ENCODE measurements around the gene SCTR. TPM values are rescaled to one million over a fixed set of nuclear protein-coding genes. Genes with fewer than 3 reads are reported as not detected.

Gene SCTR
- total RNA-seq, 1 experiment from 2014 or later: not detected

GRCh38 chr2:119483896-119484718 lies 40.2 kb downstream of the SCTR start:
- ChIA-PET POLR2A (ENCODE audit: unreplicated experiment) (no interaction called here), CTCF (no interaction called here)
- no peaks in the 10 kb centered on the region for H3K27me3 ChIP-seq (ENCODE audit: low read length)

GRCh38 chr2:119483395-119483753 lies 40.9 kb downstream of the SCTR start:
- ChIA-PET CTCF (no interaction called here), POLR2A (ENCODE audit: unreplicated experiment) (no interaction called here)
- H3K4me1 ChIP-seq (ENCODE audit: insufficient read depth, low read length): peaks cover 7% of the 10 kb centered on the region; the same call in 1 of the 2 replicates
- H3K27me3 ChIP-seq (ENCODE audit: low read length): no peaks in the 10 kb centered on the region
- no TSS peak for BruUV-seq (replicated peaks)
- TF ChIP-seq EZH2 (IDR thresholded peaks at IDR 0.05; ENCODE audit: low read length, unreplicated experiment) (no peak), CTCF (conservative IDR thresholded peaks at IDR 0.05; ENCODE audit: low read depth, low read length) (no peak), EZH2phosphoT487 (IDR thresholded peaks at IDR 0.05; ENCODE audit: borderline replicate concordance, low read length) (no peak)
- H3K9ac ChIP-seq (ENCODE audit: low read length): no peak overlapping the region
- DNase-seq (no peak), ATAC-seq (no peak)
- no peak overlapping the region for H3K27ac ChIP-seq (ENCODE audit: low read length)
- no peaks in the 10 kb centered on the region for H4K20me1 ChIP-seq (ENCODE audit: low read length)
- H3K4me3 ChIP-seq (ENCODE audit: low read length): no peak overlapping the region
- H3F3A ChIP-seq (ENCODE audit: low read length, unreplicated experiment): no peaks in the 10 kb centered on the region
- H3K4me2 ChIP-seq (ENCODE audit: low read length): no peak overlapping the region
- H3K9me2 ChIP-seq (replicated peaks; ENCODE audit: low read length): no peaks in the 10 kb centered on the region
- H3K79me2 ChIP-seq (ENCODE audit: low read length): no peaks in the 10 kb centered on the region
- H3K36me3 ChIP-seq (ENCODE audit: low read depth, low read length): no peaks in the 10 kb centered on the region
- no peaks in the 10 kb centered on the region for H3K9me3 ChIP-seq (ENCODE audit: low read length)
- intact Hi-C loops (cut with micrococcal nuclease): no loop called here
- no peak overlapping the region for H2AFZ ChIP-seq (ENCODE audit: low read length)

More at GRCh38 chr2:119483896-119484718, 40.2 kb downstream of the SCTR start:
- H3K36me3 ChIP-seq (ENCODE audit: low read depth, low read length): no peaks in the 10 kb centered on the region
- DNase-seq: no peak
- intact Hi-C loops (cut with micrococcal nuclease): no loop called here
- no peaks in the 10 kb centered on the region for H3K9me2 ChIP-seq (replicated peaks; ENCODE audit: low read length)
- ATAC-seq: no peak
- H4K20me1 ChIP-seq (ENCODE audit: low read length): no peaks in the 10 kb centered on the region
- no peak overlapping the region for H2AFZ ChIP-seq (ENCODE audit: low read length)
- no peak overlapping the region for H3K27ac ChIP-seq (ENCODE audit: low read length)
- TF ChIP-seq EZH2 (IDR thresholded peaks at IDR 0.05; ENCODE audit: low read length, unreplicated experiment) (no peak), CTCF (conservative IDR thresholded peaks at IDR 0.05; ENCODE audit: low read depth, low read length) (no peak), EZH2phosphoT487 (IDR thresholded peaks at IDR 0.05; ENCODE audit: borderline replicate concordance, low read length) (no peak)
- no peaks in the 10 kb centered on the region for H3K79me2 ChIP-seq (ENCODE audit: low read length)
- peaks cover 7% of the 10 kb centered on the region; the same call in 1 of the 2 replicates for H3K4me1 ChIP-seq (ENCODE audit: insufficient read depth, low read length)
- no peak overlapping the region for H3K9ac ChIP-seq (ENCODE audit: low read length)
- H3K4me3 ChIP-seq (ENCODE audit: low read length): no peak overlapping the region
- no TSS peak for BruUV-seq (replicated peaks)
- H3F3A ChIP-seq (ENCODE audit: low read length, unreplicated experiment): no peaks in the 10 kb centered on the region
- no peaks in the 10 kb centered on the region for H3K9me3 ChIP-seq (ENCODE audit: low read length)
- no peak overlapping the region for H3K4me2 ChIP-seq (ENCODE audit: low read length)
